Loucy (cell line): Measurements from ENCODE around the gene ACER3.

Source experiments
- H2AFZ ChIP-seq: fragments of 200-600 bp; sonication (generic); 2 replicates; pipeline ENCODE4 v1.6.0; 2016; ENCODE audit warnings: antibody characterized with exemption, mild to moderate bottlenecking, low read length, moderate library complexity
- H3F3A ChIP-seq: fragments of 200-600 bp; 2 replicates; pipeline ENCODE4 v1.6.0; 2016; ENCODE audit warnings: antibody characterized with exemption, low read depth, mild to moderate bottlenecking
- H3K27me3 ChIP-seq: fragments of 200-600 bp; sonication (generic); 2 replicates; pipeline ENCODE4 v1.6.1; 2014; ENCODE audit warnings: low read length, mild to moderate bottlenecking; ENCODE audit not compliant: insufficient read depth, poor library complexity, severe bottlenecking
- H3K36me3 ChIP-seq: fragments of 200-600 bp; sonication (generic); 2 replicates; pipeline ENCODE4 v1.6.1; 2016; ENCODE audit warnings: low read length; ENCODE audit not compliant: insufficient read depth
- H3K4me1 ChIP-seq: fragments of 200-600 bp; sonication (generic); 2 replicates; pipeline ENCODE4 v1.5.1; 2014; ENCODE audit warnings: low read length, mild to moderate bottlenecking; ENCODE audit not compliant: insufficient read depth, poor library complexity, severe bottlenecking
- H3K4me2 ChIP-seq: fragments of 200-600 bp; sonication (generic); 2 replicates; pipeline ENCODE4 v1.6.0; 2014; ENCODE audit warnings: antibody characterized with exemption, low read length, low read depth, mild to moderate bottlenecking; ENCODE audit not compliant: poor library complexity, severe bottlenecking
- H3K4me3 ChIP-seq: fragments of 200-600 bp; sonication (generic); 2 replicates; pipeline ENCODE4 v1.5.1; 2014; ENCODE audit warnings: low read length, mild to moderate bottlenecking, mixed read lengths; ENCODE audit not compliant: poor library complexity, severe bottlenecking
- H3K79me2 ChIP-seq: fragments of 200-600 bp; sonication (generic); 2 replicates; pipeline ENCODE4 v1.6.1; 2014; ENCODE audit warnings: low read length; ENCODE audit not compliant: insufficient read depth
- H3K9ac ChIP-seq: fragments of 200-600 bp; sonication (generic); 2 replicates; pipeline ENCODE4 v1.6.0; 2014; ENCODE audit warnings: mild to moderate bottlenecking, low read depth, low read length, moderate library complexity; ENCODE audit not compliant: poor library complexity, severe bottlenecking
- H3K9me2 ChIP-seq: fragments of 200-600 bp; sonication (generic); replicated peaks from 2 replicates; pipeline ENCODE4 v1.6.1; 2016; ENCODE audit warnings: low read depth, low read length, mixed read lengths
- H3K9me3 ChIP-seq: fragments of 200-600 bp; sonication (generic); 2 replicates; pipeline ENCODE4 v1.6.1; 2014; ENCODE audit warnings: mild to moderate bottlenecking, antibody characterized with exemption, low read length, low read depth; ENCODE audit not compliant: insufficient read depth
- H4K20me1 ChIP-seq: fragments of 200-600 bp; sonication (generic); 2 replicates; pipeline ENCODE4 v1.6.0; 2014; ENCODE audit warnings: antibody characterized with exemption, low read length, mild to moderate bottlenecking; ENCODE audit not compliant: insufficient read depth, poor library complexity, severe bottlenecking
- CTCF ChIP-seq: fragments of 200-600 bp; sonication (generic); conservative IDR thresholded peaks from 2 replicates; pipeline ENCODE4 v1.5.1; 2014; ENCODE audit warnings: mild to moderate bottlenecking, antibody characterized with exemption, low read length
- EZH2phosphoT487 ChIP-seq: fragments of 200-600 bp; IDR thresholded peaks from 2 replicates; pipeline ENCODE4 v1.6.1; 2018; ENCODE audit warnings: antibody characterized with exemption, mild to moderate bottlenecking, moderate library complexity, borderline replicate concordance

ACER3 gene

GRCh38 chr11:76974179-76974891 lies 113.6 kb downstream of the ACER3 start:
- Histone ChIP-seq H3K4me2 (no peak overlapping the region), H3K4me1 (no peaks in the 10 kb centered on the region), H4K20me1 (no peaks in the 10 kb centered on the region), H2AFZ (no peak overlapping the region), H3F3A (no peaks in the 10 kb centered on the region), H3K36me3 (no peaks in the 10 kb centered on the region), H3K4me3 (no peak overlapping the region), H3K79me2 (no peaks in the 10 kb centered on the region), H3K27me3 (no peaks in the 10 kb centered on the region), H3K9me2 (no peaks in the 10 kb centered on the region), H3K9ac (no peak overlapping the region), H3K9me3 (peaks cover 15% of the 10 kb centered on the region; the same call in 1 of the 2 replicates)
- TF ChIP-seq CTCF (no peak), EZH2phosphoT487 (no peak)

GRCh38 chr11:76975513-76975912 lies 114.8 kb downstream of the ACER3 start:
- Histone ChIP-seq H3K9me2 (no peaks in the 10 kb centered on the region), H3K9ac (no peak overlapping the region), H3K9me3 (peaks cover 15% of the 10 kb centered on the region; the same call in 1 of the 2 replicates), H3K4me3 (no peak overlapping the region), H3K27me3 (no peaks in the 10 kb centered on the region), H3K79me2 (no peaks in the 10 kb centered on the region), H3K36me3 (no peaks in the 10 kb centered on the region), H3F3A (no peaks in the 10 kb centered on the region), H3K4me2 (no peak overlapping the region), H3K4me1 (no peaks in the 10 kb centered on the region), H2AFZ (no peak overlapping the region), H4K20me1 (no peaks in the 10 kb centered on the region)
- no peak for TF ChIP-seq EZH2phosphoT487
- TF ChIP-seq CTCF, result no peak

DNA sequence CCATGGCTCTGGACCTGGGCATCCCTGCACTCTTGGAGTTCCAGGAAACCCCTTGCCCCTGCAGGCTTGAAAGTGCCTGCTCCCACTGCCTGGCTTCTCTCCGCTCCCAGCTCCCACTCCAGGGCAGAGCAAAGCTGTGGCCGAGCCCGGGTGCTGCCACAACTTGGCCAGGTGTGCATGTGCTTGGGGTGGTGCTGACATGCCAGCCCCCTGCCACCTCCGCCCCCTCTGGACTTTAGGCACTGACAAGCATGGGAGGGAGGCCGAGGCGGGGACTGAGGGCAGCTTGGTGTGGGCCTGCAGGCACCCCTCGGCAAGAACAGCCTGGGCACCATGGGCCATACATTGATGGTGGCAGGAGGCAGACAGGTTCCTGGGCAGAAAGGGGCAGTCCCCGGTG lies 117.1 kb downstream of the ACER3 start:
- Histone ChIP-seq H3F3A (no peaks in the 10 kb centered on the region), H3K36me3 (no peaks in the 10 kb centered on the region), H3K9me2 (no peaks in the 10 kb centered on the region), H4K20me1 (no peaks in the 10 kb centered on the region), H3K4me3 (no peak overlapping the region), H3K9me3 (peaks cover 10% of the 10 kb centered on the region; the same call in 1 of the 2 replicates), H3K4me2 (no peak overlapping the region), H2AFZ (no peak overlapping the region), H3K9ac (no peak overlapping the region), H3K79me2 (no peaks in the 10 kb centered on the region), H3K4me1 (no peaks in the 10 kb centered on the region), H3K27me3 (no peaks in the 10 kb centered on the region)
- no peak for TF ChIP-seq CTCF
- TF ChIP-seq EZH2phosphoT487, result no peak
